H9 (cell line): ENCODE data around the gene CDK14. TPM values are rescaled to one million over a fixed set of nuclear protein-coding genes. Genes with fewer than 3 reads are reported as not detected.

Experiments
- DNase-seq: peaks from one replicate; pipeline ENCODE4 v3.0.0-alpha.2; 2017
- H2AFZ ChIP-seq: one replicate; pipeline ENCODE4 v1.6.1; 2013; ENCODE audit warnings: mild to moderate bottlenecking, low read length, control low read depth, moderate library complexity
- H2AK5ac ChIP-seq: 2 replicates; pipeline ENCODE4 v1.6.1; 2013; ENCODE audit warnings: low read length, control low read depth, mixed read lengths; ENCODE audit not compliant: insufficient read length
- H2BK120ac ChIP-seq: one replicate; pipeline ENCODE4 v1.6.1; 2013; ENCODE audit warnings: low read depth, mild to moderate bottlenecking, low read length, control low read depth, inconsistent platforms; ENCODE audit not compliant: poor library complexity, severe bottlenecking
- H2BK12ac ChIP-seq: 2 replicates; pipeline ENCODE4 v1.6.1; 2013; ENCODE audit warnings: low read length, control low read depth, mixed read lengths, low read depth; ENCODE audit not compliant: insufficient read length
- H2BK15ac ChIP-seq: 2 replicates; pipeline ENCODE4 v1.6.1; 2013; ENCODE audit warnings: low read depth, low read length, control low read depth
- H2BK20ac ChIP-seq: one replicate; pipeline ENCODE4 v1.6.1; 2013; ENCODE audit warnings: low read depth, mild to moderate bottlenecking, low read length, control low read depth, inconsistent platforms; ENCODE audit not compliant: poor library complexity, severe bottlenecking
- H2BK5ac ChIP-seq: 2 replicates; pipeline ENCODE4 v1.6.1; 2013; ENCODE audit warnings: low read length, control low read depth, mixed read lengths; ENCODE audit not compliant: insufficient read length
- H3K14ac ChIP-seq: 2 replicates; pipeline ENCODE4 v1.6.1; 2013; ENCODE audit warnings: low read length, control low read depth; ENCODE audit not compliant: insufficient read depth
- H3K18ac ChIP-seq: 2 replicates; pipeline ENCODE4 v1.6.1; 2013; ENCODE audit warnings: low read depth, mild to moderate bottlenecking, mixed read lengths, low read length, control low read depth; ENCODE audit not compliant: insufficient read length
- H3K23ac ChIP-seq: 2 replicates; pipeline ENCODE4 v1.6.1; 2013; ENCODE audit warnings: low read length, control low read depth, mixed read lengths, low read depth; ENCODE audit not compliant: insufficient read length
- H3K23me2 ChIP-seq: 2 replicates; pipeline ENCODE4 v1.6.1; 2013; ENCODE audit warnings: low read depth, mild to moderate bottlenecking, mixed read lengths, low read length, control low read depth; ENCODE audit not compliant: insufficient read length, poor library complexity, severe bottlenecking
- H3K27ac ChIP-seq: 2 replicates; pipeline ENCODE4 v1.5.1; 2013; ENCODE audit warnings: low read length, control low read depth, mixed read lengths, low read depth; ENCODE audit not compliant: insufficient read length
- H3K27me3 ChIP-seq: 2 replicates; pipeline ENCODE4 v1.6.1; 2013; ENCODE audit warnings: low read length, control low read depth, inconsistent platforms; ENCODE audit not compliant: insufficient read depth
- H3K4ac ChIP-seq: 2 replicates; pipeline ENCODE4 v1.6.1; 2013; ENCODE audit warnings: low read depth, mild to moderate bottlenecking, control low read depth, inconsistent platforms, low read length, moderate library complexity
- H3K4me1 ChIP-seq: 2 replicates; pipeline ENCODE4 v1.6.1; 2013; ENCODE audit warnings: low read length, control low read depth, inconsistent platforms; ENCODE audit not compliant: insufficient read depth
- H3K4me2 ChIP-seq: 2 replicates; pipeline ENCODE4 v1.6.1; 2013; ENCODE audit warnings: low read length, control low read depth, mixed read lengths; ENCODE audit not compliant: insufficient read length, insufficient read depth
- H3K56ac ChIP-seq: 2 replicates; pipeline ENCODE4 v1.6.1; 2013; ENCODE audit warnings: low read depth, mild to moderate bottlenecking, mixed read lengths, low read length, control low read depth; ENCODE audit not compliant: insufficient read length
- H3K79me1 ChIP-seq: 2 replicates; pipeline ENCODE4 v1.6.1; 2013; ENCODE audit warnings: low read depth, mild to moderate bottlenecking, moderate library complexity, low read length, control low read depth, inconsistent platforms; ENCODE audit not compliant: insufficient read depth, poor library complexity, severe bottlenecking
- H3K79me2 ChIP-seq: 2 replicates; pipeline ENCODE4 v1.6.1; 2013; ENCODE audit warnings: low read length, control low read depth, inconsistent platforms; ENCODE audit not compliant: insufficient read depth
- H3K9ac ChIP-seq: 2 replicates; pipeline ENCODE4 v1.6.1; 2013; ENCODE audit warnings: low read length, control low read depth, mixed read lengths; ENCODE audit not compliant: insufficient read length; ENCODE audit errors: extremely low read depth
- H3K9me3 ChIP-seq: one replicate; pipeline ENCODE4 v1.6.1; 2013; ENCODE audit warnings: low read depth, low read length, inconsistent platforms; ENCODE audit not compliant: control insufficient read depth
- H3T11ph ChIP-seq: one replicate; pipeline ENCODE4 v1.6.1; 2013; ENCODE audit warnings: mild to moderate bottlenecking, low read length, control low read depth, inconsistent platforms
- H4K20me1 ChIP-seq: one replicate; pipeline ENCODE4 v1.6.1; 2013; ENCODE audit not compliant: control insufficient read depth, insufficient read length, insufficient read depth
- H4K5ac ChIP-seq: 2 replicates; pipeline ENCODE4 v1.6.1; 2013; ENCODE audit warnings: low read depth, mild to moderate bottlenecking, mixed read lengths, low read length, control low read depth; ENCODE audit not compliant: insufficient read length
- H4K8ac ChIP-seq: replicated peaks from 2 replicates; pipeline ENCODE4 v1.6.1; 2013; ENCODE audit warnings: low read length, control low read depth, mixed read lengths, low read depth; ENCODE audit not compliant: insufficient read length
- H4K91ac ChIP-seq: 2 replicates; pipeline ENCODE4 v1.6.1; 2013; ENCODE audit warnings: low read depth, mild to moderate bottlenecking, moderate library complexity, mixed read lengths, low read length, control low read depth; ENCODE audit not compliant: insufficient read length
- H3K27ac Mint-ChIP-seq, 3 experiments: 2 replicates in 2 of 3; 3 replicates in 1 of 3; pipeline ENCODE4 v1.8.0; 2020 to 2021; ENCODE audit warnings: mixed read lengths in 3 of 3, mild to moderate bottlenecking in 1 of 3, moderate library complexity in 1 of 3
- H3K27me3 Mint-ChIP-seq: 2 replicates; pipeline ENCODE4 v1.8.0; 2021; ENCODE audit warnings: low read depth, mild to moderate bottlenecking, moderate library complexity, mixed read lengths
- H3K36me3 Mint-ChIP-seq, 3 experiments: 2 replicates in 2 of 3; 3 replicates in 1 of 3; pipeline ENCODE4 v1.8.0; 2020 to 2021; ENCODE audit warnings: low read depth in 3 of 3, mixed read lengths in 3 of 3; ENCODE audit not compliant: insufficient read depth in 1 of 3
- H3K4me1 Mint-ChIP-seq, 2 experiments: 2 replicates each; pipeline ENCODE4 v1.8.0; 2020; ENCODE audit warnings: mixed read lengths in 2 of 2
- H3K4me3 Mint-ChIP-seq, 2 experiments: 2 replicates in 1 of 2; 3 replicates in 1 of 2; pipeline ENCODE4 v1.8.0; 2020 to 2021; ENCODE audit warnings: mild to moderate bottlenecking in 2 of 2, mixed read lengths in 2 of 2, moderate library complexity in 1 of 2
- H3K9me3 Mint-ChIP-seq, 2 experiments: 2 replicates in 1 of 2; 3 replicates in 1 of 2; pipeline ENCODE4 v1.8.0; 2020; ENCODE audit warnings: mild to moderate bottlenecking in 2 of 2, mixed read lengths in 2 of 2, moderate library complexity in 1 of 2
- WGBS: extraction: QIAGEN DNeasy Blood & Tissue Kit; methylation state at CpG from one replicate; pipeline ENCODE4 v1.1.7; 2013; ENCODE audit warnings: missing lambda C conversion rate, low lambda C conversion rate, mixed read lengths; ENCODE audit not compliant: insufficient read length; ENCODE audit errors: extremely low coverage; 5-methylcytosine and 5-hydroxymethylcytosine counted together
- total RNA-seq: library from RNA; stranded (reverse); gene quantifications from 2 replicates; pipeline ENCODE4 v1.2.1, GENCODE V29; 2021
- TF ChIP-seq, protein P1 (sequence below): fragments of 200-600 bp; sonication (generic); conservative IDR thresholded peaks from 3 replicates; pipeline ENCODE4 v1.8.0; 2021; ENCODE audit warnings: antibody characterized with exemption, mild to moderate bottlenecking

Gene CDK14
- total RNA-seq, 1 experiment from 2014 or later = 23.9 TPM

- Mint-ChIP-seq H3K9me3 (no peaks in the 10 kb centered on the region), H3K4me1 (peaks cover 12 to 17% of the 10 kb centered on the region in 2 experiments), H3K27me3 (no peaks in the 10 kb centered on the region), H3K4me3 (no peak overlapping the region), H3K27ac (no peak overlapping the region), H3K36me3 (peaks cover 0 to 2% (median 0%) of the 10 kb centered on the region in 3 experiments; a peak in 1 of 7 replicates)
- Histone ChIP-seq H3K27ac (no peak overlapping the region), H3T11ph (no peak overlapping the region), H3K14ac (no peak overlapping the region), H3K18ac (no peak overlapping the region), H3K4me1 (no peaks in the 10 kb centered on the region; the same call in 1 of the 2 replicates), H2AFZ (no peak overlapping the region), H4K5ac (no peak overlapping the region), H3K9me3 (no peaks in the 10 kb centered on the region), H3K79me2 (no peaks in the 10 kb centered on the region), H2AK5ac (no peak overlapping the region), H4K20me1 (no peaks in the 10 kb centered on the region), H3K79me1 (no peaks in the 10 kb centered on the region), H3K27me3 (no peaks in the 10 kb centered on the region), H2BK20ac (no peak overlapping the region), H3K23ac (no peak overlapping the region), H3K9ac (no peak overlapping the region), H3K4ac (no peak overlapping the region), H3K56ac (no peak overlapping the region), H3K4me2 (no peak overlapping the region), H4K8ac (no peak overlapping the region), H2BK5ac (no peak overlapping the region), H2BK120ac (no peak overlapping the region), H4K91ac (no peak overlapping the region), H2BK12ac (no peak overlapping the region), H3K23me2 (no peaks in the 10 kb centered on the region), H2BK15ac (no peak overlapping the region)
- TF ChIP-seq, protein P1, sequence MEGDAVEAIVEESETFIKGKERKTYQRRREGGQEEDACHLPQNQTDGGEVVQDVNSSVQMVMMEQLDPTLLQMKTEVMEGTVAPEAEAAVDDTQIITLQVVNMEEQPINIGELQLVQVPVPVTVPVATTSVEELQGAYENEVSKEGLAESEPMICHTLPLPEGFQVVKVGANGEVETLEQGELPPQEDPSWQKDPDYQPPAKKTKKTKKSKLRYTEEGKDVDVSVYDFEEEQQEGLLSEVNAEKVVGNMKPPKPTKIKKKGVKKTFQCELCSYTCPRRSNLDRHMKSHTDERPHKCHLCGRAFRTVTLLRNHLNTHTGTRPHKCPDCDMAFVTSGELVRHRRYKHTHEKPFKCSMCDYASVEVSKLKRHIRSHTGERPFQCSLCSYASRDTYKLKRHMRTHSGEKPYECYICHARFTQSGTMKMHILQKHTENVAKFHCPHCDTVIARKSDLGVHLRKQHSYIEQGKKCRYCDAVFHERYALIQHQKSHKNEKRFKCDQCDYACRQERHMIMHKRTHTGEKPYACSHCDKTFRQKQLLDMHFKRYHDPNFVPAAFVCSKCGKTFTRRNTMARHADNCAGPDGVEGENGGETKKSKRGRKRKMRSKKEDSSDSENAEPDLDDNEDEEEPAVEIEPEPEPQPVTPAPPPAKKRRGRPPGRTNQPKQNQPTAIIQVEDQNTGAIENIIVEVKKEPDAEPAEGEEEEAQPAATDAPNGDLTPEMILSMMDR = no peak
- no CpG with 5 or more reads among the region's 2 CpGs for WGBS
- DNase-seq = no peak
These were observed 323.7 kb downstream of the CDK14 start for GRCh38 chr7:90919816-90920215.
